GM18867 (cell line): Measurements from ENCODE around the gene NDNF.
A peak's percentile ranks its signal among the peaks of the same experiment; 100 is the strongest.

Source experiments
- ATAC-seq: cut with Tn5 transposase; IDR thresholded peaks from one replicate; pipeline ENCODE4 v1.9.1; 2021; ENCODE audit warnings: mild to moderate bottlenecking, moderate library complexity; ENCODE audit not compliant: unreplicated experiment

NDNF gene

DNA sequence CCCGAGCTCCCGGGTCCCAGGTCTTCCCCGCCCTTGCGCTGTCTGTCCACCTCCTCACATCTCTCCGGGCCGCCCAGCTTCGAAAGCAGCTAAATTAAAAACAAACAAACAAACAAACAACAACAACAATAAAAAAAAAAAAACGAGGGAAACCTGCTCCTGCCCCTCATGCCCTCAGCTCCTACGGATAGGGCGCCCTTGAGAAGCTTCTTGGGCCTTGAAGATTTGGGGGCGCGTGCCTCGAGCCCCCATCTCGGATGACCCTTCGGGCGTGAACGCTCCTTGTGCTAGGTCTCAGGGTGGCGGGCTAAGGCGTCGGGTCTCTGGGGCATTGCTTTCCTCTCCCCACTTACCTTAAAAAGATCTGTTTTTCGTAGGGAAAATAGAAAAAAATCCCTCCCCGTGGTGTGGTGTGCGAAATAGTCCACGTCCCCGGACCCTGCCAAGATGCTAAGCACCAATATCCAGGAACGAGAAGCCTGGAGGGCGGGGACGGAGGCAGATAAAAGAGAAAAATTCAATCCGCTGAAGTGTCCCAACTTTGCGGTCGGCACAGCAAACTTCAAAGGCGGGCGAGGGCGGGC, 603 bp downstream of the NDNF start:
- ATAC-seq = no peak

- no peak for ATAC-seq
These were observed 1.4 kb downstream of the NDNF start for GRCh38 chr4:121070696-121071639.

GRCh38 chr4:121070274-121070673, 2.1 kb downstream of the NDNF start:
- ATAC-seq = no peak

DNA sequence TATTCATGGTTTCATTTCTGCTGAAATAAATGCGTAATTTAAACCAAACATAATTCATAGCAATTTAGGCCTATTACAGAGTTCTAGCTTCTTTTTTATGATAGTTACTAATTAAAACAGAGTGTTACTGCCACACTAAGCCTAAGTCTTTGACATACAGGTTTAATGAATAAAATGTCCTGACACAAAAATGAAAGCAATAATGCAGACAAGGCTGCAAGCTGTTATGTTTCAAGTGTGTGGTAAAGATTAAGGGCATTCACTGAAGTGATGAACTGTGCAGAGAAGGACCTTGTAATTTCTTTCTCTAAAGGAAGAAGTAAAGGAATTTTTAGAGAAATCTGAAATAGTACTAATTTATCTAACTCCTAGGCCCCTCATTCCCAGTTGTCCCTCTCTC, 2.9 kb downstream of the NDNF start:
- no peak for ATAC-seq

GRCh38 chr4:121064482-121064881, 7.9 kb downstream of the NDNF start:
- ATAC-seq = no peak

DNA sequence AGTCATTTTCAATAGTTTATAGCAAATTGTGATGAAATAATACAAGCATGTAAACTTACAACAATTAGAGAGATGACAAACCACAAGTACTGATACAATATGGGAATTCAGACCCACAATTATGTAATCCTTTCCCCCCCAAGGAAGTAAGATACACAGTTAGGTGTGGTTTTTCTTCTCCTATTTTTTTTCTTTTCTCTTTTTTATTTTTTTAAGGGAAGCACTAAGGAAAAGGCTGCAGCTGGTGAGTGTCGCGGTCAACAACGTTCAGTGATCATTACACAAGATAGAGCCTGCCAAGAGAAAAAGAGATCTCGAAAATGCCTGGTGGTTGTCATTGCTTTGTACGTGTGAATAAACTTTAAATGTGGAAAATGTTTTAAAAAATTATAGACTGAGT, 9.8 kb downstream of the NDNF start:
- no peak for ATAC-seq

DNA sequence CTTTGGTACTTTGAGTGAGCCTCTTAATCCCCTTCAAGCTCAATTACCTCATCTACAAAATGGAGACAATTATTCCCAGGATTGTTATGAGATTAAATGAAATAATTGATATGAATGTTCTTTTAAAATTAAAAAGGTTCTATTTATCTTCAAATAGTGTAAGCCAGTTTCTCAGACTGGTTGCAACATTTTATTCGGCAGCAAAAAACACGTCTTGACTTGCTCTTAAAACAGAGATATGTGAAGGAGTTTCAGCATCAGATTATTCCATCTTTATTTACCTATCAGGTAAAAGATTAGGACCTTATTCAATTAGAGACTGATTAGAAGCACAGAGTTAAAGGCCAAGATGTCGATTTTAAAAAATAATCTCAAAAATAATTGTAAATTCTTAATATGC, 10.5 kb downstream of the NDNF start:
- no peak for ATAC-seq

DNA sequence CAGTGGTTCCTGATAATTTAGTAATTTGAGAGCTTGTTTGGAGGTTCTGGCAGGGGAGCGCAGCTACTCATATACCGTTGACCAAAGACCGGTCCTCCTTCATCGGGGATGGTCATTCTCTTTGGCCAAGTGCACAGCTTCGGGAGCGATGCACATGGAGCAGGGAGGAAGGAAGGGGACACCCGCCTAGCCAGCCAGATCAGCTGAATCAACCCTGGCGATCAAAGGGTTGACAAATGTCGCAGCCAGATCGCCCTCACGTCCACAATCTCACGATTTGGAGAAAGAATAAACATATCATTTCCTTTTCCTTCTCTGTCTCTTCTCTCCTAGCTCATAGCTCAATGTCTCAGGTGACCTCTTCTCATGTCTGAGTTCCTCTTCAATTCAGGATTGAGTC, 11.1 kb downstream of the NDNF start:
- no peak for ATAC-seq

- ATAC-seq = no peak
These were observed 14.8 kb downstream of the NDNF start for GRCh38 chr4:121057466-121057922.

DNA sequence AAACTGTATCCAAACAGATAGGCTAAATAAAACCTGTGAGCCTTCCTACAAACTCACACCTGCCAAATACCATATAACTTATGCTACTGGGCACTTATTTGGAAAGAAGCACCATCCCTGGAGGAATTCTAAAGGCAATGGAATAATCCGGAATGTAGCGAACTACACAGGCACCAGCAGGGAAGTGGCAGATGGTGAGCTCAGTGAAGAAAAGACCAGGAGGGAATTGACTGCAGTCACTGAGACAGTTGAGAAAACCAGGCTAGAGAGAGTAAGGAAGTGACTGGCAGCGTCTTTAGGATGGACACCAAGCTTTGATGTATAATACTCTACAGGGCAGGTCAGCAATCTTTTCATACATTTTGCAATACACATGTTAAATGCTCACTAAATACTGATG, 16.3 kb downstream of the NDNF start:
- no peak for ATAC-seq

DNA sequence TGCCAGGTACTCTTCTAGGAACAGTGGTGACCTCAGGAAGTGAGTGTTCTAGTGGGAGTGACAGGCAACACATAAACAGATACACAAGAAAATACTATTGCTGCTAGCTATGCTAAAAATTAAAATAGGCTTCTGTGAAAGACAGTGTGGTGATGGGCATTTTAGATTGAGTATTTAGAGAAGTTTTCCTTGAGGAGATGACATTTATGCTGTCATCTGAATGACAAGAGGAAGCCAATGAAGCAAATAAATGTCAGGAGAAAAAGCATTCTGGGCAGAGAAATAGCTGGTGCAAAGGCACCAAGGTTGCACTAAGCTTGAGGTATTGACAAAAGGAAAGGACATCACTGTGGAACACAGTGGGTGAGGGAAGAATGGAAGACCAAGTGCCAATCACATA, 18.0 kb downstream of the NDNF start:
- no peak for ATAC-seq

GRCh38 chr4:121053601-121054143, 18.7 kb downstream of the NDNF start:
- peak; percentile 67 for ATAC-seq

- no peak for ATAC-seq
These were observed 22.0 kb downstream of the NDNF start for GRCh38 chr4:121050300-121050699.

DNA sequence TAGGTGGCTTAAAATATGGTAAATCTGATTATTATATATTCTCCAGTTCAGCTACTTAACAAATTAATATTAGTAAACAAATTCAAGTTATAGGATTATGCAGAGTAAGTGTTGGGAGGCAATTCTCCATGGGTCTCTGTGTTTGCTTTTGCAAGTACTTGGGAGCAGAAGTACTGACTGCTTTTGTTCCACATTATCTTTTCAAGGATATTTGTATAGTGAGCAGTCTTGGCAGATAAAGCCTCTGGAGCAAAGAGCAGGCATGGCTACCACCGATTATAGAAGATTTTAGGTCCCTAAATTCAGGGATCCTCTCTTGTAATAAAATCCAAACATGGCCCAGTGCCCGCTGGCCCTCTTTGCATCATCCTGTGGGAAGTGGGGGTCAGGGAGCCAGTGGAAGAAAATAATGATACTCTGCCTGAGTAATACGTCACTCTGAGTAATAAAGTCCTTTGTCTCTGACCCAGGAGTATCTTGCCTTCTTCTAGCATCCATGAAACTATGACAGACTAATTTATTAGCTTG, 23.2 kb downstream of the NDNF start:
- ATAC-seq = no peak

- no peak for ATAC-seq
These were observed 24.2 kb downstream of the NDNF start for GRCh38 chr4:121048165-121048564.

GRCh38 chr4:121041307-121042090, 30.8 kb downstream of the NDNF start:
- ATAC-seq = peak; percentile 100

GRCh38 chr4:121034017-121034416, 38.3 kb downstream of the NDNF start:
- ATAC-seq = no peak

GRCh38 chr4:121030711-121031110, 41.6 kb downstream of the NDNF start:
- no peak for ATAC-seq

DNA sequence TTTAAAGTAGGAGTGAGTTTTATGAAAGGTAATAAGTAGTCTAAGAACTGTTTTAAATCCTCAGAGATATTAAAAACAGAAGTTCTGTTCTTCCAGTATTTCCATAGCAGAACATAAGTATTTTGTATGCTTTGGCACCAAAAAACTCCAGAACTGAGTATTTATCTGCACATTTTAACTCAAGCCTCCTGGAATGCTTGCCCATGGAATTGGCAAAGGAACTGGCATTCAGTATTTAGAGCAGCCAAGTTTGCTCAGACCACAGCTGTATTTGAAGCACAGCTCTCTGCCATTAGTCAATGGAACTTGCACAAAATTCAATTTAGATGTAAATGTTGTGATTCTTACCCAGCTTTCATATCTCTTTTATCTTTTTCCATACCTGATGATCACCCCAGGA, 42.2 kb downstream of the NDNF start:
- ATAC-seq = no peak

DNA sequence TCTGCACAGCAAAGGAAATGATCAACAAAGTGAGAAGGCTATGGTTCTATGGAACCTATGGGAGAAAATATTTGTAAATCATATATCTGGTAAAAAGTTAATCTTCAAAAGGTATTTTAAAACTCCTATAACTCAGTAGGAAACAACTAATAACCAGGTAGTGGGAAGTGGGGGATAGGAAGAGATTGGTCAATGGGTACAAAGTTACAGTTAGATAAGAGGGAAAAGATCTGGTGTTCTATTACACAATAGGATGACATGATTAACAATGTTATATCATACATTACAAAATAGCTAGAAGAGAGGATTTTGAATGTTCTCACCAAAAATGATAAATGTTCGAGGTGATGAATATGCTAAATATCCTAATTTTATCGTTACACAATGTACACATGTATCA, 46.3 kb downstream of the NDNF start:
- no peak for ATAC-seq

DNA sequence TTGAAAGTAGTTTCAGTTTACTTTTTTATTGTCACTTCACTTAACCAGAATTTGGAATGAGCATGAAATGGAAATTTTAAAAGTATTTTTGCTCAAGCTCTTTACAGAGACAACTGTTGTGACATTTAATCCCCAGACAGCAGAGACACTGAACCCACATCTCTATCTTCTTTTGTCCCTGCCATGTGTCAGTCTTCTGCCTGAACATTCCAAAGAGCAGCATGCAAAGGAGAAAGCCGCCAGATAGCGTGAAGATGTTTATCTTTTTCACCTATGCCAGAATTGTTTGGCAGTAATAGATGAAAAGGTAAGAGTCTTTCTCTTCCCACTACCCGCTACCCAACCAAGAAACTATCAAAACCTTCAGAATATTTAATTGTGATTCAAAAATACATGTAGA, 46.8 kb downstream of the NDNF start:
- no peak for ATAC-seq
